ENCODE results near the gene MAN1C1.

- TF ChIP-seq FOSL1 (tag; conservative IDR thresholded peaks at IDR 0.05) (no peak), CREB1 (IDR thresholded peaks at IDR 0.05) (no peak), CREB1 (CRISPR knock-in tag; IDR thresholded peaks at IDR 0.05) (no peak), IRF2 (CRISPR knock-in tag; IDR thresholded peaks at IDR 0.05) (no peak), POLR2AphosphoS2 (IDR thresholded peaks at IDR 0.05; ENCODE audit: low read length) (no peak)
Measured at GRCh38 chr1:25760871-25761270, 144.3 kb downstream of the MAN1C1 start.
